ENCODE data around the gene TMEM240. TPM values are rescaled to one million over a fixed set of nuclear protein-coding genes. Genes with fewer than 3 reads are reported as not detected.
"Not testable (repeated sequence)": the region's sequence is repeated elsewhere in the genome, so short reads cannot be mapped to it uniquely, and the experiment has no call there.

TMEM240 gene
- total RNA-seq, 1 donor from 2014 or later: 2.1 TPM

DNA sequence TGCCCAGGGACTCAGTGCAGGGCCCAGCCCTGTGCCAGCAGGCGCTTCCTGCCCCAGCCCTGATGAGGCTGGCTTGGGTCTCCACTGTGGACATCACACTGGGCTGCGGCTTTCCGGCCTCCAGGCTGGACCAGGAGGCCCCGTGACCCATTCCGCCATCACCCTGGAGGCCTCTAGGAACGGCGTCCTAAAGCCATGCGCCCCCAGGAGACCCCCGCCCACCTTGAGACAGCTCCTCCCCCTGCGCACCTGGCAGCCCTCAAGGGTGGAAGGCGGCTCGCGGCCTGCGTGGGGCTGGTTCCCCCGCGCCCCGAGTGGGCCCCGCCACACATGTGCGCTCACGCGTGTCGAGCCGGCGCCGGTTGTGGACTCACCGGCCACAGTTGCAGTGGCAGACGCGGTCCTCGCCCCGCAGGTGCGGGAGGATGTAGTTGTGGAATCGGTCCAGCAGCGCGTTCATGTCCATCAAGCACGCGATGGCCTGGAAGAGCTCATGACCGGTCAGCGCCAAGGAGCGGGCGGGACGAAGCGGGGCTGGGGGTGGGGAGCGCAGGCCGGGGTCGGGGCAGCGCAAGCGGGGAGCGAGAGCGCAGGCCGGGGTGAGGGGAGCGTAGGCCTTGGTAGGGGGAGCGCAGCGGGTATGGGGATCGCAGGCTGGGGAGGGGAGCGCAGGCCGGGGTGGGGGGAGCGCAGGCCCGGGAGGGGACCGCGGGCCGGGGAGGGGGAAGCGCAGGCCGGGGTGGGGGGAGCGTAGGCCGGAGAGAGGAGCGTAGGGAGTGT lies 924 bp downstream of the TMEM240 start:
- DNase-seq: no peak

DNA sequence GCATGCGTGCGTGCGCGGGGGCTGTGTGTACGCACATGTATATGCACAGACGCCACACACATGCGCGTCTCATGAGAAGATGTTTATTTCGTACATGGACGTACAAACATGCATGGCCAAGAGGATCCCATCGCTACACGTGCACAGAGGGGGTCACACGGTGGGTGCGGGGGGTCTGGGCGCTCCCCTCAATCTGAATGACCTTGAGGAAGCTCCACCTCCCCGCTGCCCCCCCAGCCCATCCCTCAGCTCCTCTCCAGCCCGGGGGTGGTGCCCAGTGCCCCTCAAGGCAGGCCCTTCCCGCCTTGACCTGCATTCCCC lies 1.5 kb downstream of the TMEM240 start:
- DNase-seq: no peak

DNA sequence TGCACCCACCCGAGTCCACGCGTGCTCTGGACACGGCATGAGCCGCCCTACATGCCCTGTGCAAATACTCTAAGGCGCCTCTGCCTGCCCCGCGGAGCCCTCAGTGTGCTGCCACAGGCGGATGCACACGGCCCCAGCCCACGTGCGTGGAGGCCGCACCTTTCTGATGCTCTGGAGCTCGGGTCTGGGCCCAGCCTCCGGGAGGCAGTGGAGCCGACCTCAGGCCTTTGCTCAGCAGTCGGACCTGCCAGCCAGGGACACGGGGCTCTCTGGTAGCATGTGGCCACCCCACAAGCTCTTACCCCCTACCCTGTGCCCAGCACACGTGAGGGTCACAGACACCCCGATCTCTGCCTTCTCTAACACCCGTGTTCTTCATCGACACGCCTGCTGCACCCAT lies 2.1 kb downstream of the TMEM240 start:
- no peak for DNase-seq

DNA sequence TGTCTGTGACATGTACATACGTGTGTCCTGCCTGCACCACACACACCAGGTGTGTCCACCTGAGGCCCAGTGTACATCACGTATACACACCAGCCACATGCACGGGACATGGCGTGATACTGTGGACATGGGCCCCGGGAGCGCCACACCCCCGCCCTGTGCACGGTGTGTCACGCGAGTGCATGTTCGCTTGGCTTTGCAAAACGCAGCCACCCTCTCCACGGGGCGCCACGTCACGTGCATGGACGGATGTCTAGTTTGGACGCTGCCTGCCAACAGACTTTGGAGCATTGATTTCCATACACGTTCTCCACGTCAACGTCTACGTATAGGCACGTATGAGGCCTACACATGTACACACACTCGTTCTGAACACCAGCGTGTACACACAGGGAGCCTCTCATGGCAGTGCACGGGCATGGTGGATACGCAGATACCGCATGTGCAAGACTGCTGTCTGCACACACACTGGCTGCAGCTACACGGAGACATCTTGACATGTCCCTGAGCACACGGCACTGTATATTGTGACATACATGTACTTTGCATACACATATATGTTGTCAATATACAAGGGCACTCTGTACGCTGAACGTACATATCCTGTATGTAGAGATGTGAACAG lies 2.7 kb downstream of the TMEM240 start:
- DNase-seq: no peak

DNA sequence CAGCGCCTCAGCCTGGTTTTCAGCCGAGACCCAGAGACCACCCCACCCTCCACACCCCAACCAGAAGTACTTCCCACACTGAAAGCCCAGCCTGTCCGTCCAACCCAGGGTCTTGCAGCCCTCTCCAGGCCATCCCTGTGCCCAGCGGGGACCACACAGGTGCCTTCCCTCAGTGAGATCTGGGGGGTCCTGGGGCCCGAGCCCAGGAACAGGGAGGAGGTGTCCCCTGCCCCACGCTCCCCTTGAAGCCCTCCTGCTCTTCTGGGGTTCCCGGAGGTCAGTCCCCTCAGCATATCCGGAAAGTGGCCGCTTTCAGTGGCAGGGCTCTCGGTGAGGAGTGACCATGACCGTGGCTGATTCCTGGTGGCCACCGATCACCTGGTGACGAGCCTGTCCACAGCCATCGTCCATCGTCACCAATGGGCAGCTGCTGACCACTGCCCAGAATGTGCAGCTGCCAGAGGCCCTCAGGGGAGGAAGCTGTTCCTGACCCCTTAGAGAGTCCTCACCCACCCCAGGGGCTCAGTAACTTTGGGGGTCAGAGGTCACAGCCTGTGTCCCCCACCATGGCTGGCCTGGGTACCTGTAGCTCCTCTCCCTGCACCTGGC lies 3.4 kb downstream of the TMEM240 start:
- DNase-seq: no peak

DNA sequence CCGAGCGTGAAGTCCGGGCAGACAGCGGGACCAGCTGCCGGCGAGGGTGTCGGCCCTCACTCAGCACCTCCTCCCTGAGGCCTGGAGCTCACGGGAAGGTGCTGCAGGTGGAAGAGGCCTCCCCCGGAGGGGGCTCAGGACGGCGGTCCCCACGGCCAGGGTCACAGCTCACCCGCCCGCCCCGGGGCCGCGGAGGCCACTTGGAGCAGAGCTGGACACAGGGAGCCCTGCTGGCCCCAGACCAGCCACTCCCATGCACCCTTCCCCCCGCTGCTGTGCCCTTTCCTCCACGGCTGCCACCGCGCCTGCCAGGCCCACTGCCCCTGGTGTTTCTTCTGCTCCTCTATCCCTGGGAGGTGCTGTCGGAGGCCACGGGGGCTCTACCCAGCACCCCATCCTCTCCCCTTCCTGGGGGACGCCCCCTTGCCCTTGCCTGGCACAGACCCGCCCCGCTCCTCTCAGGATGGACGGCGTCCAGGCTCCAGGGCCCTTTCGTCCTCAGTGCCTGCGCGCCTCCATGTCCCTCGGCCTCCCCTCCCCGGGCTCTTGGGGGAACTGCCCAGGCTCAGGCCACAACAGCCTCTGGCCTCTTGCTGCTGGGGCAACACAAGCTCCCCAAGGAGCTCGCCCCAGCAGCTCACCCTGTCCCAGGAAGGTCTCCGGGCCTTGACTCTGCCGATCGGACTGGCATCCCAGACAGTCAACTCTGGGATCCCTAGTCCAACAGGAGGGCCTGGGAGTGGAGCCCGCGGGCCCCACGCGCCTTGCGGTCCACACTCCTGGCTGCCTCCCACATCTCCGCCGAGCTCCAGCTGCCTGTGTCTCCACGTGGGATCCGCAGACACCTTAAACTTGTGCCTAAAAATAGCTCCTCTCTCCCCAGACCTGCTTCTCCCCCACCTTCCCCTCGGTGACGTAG lies 4.1 kb downstream of the TMEM240 start:
- no peak for DNase-seq

DNA sequence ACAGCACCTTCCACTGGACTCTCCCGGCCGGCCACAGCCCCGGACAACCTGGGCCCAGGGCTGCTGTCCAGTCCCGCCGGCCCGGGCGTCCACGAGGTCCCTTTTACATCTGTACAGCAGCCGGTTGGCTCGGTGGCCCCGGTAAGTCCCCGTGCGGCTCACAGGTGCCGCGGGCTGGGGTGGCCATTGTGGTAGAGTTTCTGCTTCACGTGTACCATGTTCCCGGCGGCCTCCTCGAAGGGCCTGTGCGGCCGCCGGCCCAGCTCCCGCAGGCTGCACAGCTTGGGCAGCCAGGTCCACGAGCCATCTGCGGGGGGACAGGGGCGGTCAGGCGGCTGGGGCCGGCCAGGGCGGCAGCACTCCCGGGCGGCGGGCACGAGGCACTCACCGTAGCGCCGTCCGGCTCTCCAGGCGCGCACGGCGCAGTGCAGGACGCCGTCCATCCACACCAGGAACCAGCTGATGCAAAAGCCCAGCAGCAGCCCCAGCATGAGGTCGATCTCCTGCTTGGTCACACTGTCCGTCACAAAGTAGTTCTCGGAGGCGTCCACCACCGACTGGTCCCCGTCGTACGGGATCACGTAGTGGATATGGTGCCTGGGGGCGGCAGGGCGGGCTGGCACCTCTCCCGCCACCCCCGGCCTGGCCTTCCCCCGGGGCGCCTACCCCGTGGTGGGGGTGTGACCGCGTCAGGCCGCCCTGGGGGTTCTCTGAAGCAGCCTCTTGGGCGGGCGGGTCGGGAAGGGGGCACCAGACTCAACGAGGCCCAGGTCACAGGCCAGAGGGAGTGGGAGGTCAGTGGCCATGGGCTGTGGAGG lies 5.0 kb downstream of the TMEM240 start:
- no peak for DNase-seq

DNA sequence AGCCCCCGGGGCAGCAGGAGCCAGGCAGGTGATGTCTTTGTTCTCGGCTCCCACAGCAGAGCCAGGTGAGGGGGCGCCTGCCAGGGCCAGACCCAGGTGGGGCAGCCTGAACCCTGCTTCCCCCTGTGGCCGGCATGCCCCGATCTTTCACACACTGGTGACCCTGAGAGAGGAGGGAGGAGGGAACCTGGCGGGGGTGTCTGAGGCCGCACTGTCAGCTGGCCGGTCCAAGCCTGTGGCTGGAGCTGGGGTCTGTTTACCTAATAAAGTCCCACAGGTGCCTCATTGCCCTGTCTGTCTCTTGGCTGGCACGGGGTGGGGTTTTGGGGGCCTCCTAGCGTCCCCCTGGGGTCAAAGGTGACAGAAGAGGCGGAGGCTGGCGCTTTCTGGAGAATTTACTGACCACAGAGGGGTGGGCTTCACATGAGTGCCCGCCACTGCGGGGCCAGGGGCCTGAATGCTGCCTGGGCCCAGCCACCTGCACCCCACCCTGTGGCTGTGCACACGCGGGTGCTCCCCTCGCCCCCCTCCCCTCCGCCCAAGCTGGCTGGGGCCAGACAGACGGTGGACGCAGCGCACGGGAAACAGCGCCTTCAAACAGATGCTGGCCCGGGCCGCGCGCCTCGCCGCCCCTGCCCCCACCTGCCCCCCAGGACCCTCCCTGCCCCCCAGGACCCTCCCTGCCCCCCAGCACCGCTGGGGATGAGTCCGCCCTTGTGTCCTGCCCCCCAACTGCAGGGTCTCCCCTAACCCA lies 5.8 kb downstream of the TMEM240 start:
- no peak for DNase-seq

DNA sequence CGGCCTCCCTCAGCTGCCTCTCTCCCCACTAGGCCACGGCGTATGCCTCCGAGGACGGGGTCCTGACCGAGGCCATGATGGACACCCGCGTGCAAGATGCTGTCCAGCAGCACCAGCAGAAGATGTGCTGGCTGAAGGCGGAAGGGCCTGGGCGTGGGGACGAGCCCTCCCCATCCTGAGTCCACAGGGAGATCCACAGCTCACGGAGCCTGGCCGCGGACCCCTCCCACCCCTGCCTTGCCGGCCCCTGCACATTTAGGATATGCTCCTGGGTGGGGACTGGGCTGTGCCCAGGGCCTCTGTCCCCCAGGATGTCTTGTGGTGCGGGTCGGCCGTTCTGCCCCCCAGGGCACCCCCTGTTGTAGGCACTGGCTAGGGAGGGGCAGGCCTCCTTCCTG lies 6.5 kb downstream of the TMEM240 start:
- DNase-seq: not testable (repeated sequence)

DNA sequence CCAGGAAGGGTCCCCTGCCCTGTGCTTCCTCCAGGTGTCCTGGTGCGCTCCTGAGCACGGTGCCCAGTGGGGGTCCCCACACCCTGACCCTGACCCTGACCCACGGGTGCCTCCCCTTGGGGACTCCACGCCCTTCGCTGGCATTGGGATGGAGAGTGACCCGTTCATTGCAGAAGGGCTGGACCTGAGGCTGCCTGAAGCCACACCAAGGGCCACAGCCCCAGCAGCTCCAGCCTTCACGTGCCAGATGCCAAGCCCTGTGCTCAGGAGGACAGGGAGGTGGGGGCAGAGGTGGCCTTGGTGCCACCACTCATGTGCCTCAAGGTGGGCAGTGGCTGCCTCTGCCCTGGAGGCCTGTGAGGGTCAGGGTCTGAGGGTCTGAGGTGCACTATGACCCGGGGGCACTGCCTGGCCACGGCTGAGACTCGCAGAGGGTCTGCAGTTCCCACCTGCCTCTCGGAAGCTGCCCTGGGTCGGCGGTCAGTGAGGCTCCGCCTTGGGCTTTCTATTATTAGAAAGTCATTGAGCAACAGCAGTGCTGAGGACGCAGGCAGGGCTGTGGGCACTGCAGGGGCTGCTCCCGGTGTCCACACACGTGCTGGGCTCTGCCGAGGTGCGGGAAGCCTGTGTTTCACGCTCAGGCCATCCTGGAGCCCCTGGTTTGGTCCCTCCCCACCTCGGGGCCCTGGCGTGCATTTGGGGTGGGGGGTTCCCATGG lies 7.1 kb downstream of the TMEM240 start:
- not testable (repeated sequence) for DNase-seq

DNA sequence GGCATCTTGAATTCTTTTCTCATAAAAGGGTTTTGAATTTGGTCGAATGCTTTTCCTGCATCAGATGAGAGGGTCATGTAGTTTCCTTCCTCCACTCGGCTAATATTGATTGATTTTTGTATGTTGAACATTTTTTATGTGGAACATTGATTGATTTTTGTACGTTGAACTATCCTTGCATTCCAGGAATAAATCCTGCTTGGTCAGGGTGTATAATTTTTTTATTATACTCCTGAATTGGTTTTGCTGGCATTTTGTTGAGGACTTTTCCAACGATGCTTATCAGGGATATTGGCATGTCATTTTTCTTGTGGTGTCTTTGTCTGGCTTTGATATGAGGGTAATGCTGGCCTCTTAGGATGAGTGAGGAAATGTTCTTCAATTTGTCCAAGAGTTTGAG lies 8.5 kb downstream of the TMEM240 start:
- no peak for DNase-seq

DNA sequence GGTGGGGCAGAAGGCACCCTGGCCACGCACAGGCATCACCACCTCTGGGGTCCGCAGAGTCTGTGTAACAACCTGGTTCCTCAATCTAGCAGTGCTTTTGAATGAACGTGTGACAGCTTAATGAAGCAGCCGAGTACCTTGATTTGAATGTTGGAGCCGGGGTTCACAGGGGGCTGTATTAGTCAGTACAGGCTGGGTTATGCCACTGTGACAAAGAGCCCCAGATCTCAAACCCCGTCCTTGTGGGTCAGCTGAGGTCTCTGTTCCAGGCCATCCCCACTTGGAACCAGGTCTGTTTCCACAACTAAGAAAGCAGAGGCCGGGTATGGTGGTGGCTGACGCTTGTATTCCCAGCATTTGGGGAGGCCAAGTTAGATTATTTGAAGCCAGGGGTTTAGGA lies 10.5 kb downstream of the TMEM240 start:
- DNase-seq: no peak

DNA sequence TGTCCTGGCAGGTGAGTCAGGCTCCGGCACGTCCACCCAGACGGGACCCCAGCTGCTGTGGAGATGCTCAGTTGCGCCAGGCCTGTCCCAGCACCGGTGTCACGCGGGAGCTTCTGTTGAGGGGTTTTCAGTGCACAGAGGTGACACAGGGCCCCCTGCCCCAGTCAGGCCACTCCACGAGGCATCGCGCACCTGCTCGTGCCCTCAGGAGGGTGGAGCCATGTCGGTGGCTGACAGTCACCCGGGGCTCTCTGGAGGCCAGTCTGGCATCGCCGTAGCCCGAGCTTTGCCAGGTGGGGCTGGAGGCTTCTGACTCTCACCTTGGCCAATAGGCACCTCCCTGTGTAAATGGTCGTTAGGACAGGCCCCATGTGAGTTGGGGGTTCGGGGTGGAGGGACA lies 11.1 kb downstream of the TMEM240 start:
- no peak for DNase-seq

DNA sequence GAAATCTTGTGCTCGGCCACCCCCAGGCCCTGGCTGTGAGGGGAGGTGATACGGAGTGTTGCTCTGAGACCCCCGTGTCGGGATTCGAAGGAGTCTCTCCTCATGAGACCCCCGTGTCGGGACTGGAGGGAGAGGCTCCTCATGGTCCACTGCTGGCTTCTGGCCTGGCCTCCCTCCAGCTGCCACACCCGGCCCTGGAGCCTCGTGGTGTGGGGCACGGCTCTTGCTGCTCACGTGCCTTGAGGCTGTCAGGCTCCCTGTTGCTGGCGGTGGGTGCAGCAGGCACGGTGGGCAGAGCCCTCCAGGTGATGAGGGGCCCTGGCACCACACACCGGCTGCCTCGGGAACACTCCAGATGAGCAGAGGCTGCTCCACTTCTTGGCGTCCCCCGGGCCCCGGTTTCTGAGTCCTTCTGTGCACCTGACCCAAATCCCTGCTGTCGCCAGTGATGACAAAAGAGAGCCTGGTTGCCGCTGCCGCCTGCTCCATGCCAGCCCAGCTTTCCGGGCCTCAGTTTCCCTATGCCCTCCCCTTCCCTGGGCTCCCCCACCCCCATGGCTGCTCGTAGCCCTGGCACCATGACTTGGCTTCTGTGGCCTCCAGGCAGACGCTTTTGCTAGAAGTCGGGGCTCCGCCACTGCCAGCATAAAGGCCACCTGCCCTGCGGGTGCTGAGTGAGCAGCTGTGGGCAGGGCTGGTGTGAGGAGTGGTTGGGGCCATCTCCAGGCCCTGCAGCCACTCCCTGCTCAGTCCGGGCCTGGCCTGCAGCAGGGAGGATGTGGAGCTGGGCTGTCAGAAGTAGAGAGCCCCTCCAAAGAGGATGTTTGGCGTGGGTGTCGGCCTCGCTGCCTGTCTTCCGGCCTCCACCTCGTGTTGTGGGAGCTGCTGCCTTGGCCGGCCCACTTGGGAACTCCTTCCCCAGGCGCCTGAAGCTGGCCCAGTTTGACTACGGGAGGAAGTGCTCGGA lies 11.8 kb downstream of the TMEM240 start:
- DNase-seq: no peak

DNA sequence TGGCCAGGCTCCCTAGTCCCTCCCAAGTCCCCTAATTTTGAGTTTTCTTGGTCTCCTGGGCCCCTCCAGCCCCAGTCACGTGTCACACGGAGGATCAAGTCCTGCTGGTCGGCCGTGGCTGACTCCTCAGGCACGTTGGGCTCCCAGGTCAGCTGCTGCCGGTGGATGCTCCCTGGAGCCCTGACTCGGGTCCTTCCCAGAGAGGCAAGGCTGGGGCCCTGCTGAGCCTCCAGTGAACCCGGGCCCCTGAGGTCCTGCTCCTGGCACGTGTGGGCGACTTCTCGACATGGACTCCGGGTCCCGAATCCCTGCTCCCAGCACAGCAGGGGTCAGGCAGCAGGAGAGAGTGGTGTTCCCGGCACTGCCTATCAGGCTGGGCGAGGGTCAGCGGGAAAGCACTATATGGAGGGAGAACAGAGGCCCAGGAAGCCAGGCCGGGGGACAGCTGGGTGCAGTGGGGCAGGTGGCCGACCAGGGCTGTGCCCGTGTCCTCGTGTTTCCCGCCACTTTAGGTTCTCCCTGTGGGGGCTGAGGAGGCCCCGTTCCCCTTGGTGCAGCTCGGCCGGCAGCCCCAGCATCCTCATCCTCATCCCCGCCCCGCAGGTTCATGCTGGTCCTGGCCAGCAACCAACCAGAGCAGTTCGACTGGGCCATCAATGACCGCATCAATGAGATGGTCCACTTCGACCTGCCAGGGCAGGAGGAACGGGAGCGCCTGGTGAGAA lies 13.2 kb downstream of the TMEM240 start:
- DNase-seq: no peak

DNA sequence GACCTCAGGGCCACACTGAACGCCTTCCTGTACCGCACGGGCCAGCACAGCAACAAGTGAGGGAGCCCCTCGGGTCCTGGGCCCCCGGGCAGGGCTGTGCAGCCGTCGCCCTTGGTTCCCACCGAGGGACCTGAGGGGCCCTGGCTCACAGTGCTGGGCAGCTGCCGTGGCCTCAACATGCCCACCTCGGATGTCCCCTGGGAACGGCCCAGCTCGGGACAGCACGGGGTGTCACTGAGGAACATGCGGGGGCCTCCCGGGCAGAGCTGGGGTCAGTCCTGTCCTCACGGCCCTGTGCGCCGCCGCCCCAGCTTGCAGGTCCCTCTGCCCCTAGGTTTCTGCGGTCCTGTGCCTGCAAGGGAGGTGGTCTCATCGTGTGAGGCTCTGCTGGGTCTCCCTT lies 13.9 kb downstream of the TMEM240 start:
- DNase-seq: not testable (repeated sequence)

DNA sequence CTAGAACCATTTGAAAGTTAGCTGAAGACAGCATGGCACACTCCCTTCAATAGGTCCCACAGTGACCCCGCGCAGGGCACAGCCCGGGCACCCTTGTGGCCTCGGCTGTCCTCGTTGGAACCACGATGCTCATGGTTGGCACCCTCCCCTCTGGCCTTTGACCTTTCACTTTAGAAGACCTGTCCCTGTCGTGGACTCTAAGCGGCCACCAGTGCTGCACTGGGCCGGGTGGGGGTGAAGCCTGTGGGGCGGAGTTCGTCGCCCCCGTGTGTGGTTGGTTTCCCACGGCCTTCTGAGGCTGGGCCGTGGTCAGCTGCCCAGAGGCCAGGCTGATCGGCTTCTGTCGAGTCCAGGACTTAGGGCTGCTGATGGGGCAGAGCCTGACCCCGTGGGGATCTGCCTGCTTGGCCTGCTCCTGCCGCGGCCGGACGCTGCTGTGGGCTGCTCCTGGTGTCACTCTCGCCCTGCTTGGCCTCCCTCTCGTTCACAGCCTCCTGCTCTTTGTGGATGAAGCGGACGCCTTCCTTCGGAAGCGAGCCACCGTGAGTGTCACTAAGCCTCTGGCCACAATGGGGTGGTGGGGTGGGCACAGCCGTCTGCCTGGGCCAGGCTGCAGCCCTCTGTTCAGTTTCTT lies 15.6 kb downstream of the TMEM240 start:
- not testable (repeated sequence) for DNase-seq

DNA sequence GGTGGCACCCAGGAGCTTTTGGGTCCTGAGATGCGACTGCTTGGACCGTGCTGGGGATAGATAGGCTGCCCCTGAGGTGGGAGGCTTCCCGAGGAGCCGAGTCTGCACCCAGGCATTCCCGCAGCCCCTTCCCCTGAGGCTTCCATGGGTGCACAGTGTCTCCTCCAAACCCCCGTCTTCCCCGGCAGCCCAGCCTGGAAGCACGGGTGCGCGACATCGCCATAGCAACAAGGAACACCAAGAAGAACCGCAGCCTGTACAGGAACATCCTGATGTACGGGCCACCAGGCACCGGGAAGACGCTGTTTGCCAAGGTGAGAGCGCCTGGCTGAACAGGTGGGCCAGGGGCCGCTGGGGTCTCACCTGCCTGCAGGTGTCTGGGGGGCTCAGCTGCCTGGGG lies 16.8 kb downstream of the TMEM240 start:
- DNase-seq: not testable (repeated sequence)
